ENCODE data around the gene CLECL1. TPM values are rescaled to one million over a fixed set of nuclear protein-coding genes. Genes with fewer than 3 reads are reported as not detected.

CLECL1 gene
- total and polyA plus RNA-seq, 2 donors (not counting 3 experiments of a cell fraction or from before 2014, with no cell fraction given) = not detected

DNA sequence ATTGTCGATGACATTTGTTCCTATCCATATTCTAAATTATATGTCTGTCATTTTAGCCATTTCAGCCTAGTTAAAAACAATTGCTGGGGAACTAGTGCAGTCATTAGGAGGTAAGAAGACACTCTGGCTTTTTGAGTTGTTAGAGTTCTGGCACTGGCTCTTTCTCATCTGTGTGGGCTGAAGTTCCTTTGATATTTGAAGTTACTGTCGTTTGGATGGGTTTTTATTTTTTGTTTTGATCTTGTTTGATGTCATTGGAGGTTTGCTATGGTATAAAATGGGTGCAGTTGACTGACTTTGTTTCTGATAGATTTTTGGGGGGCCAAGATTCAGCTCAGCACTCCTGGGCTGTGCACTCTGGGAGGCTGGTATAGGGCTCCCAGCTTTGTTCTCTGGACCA, 48.5 kb upstream of the CLECL1 start:
- Histone ChIP-seq H2AFZ (ENCODE audit: low read depth, low read length) (no peak overlapping the region), H3K9me1 (replicated peaks; ENCODE audit: control insufficient read depth, extremely low read depth, insufficient read depth, low read length) (no peaks in the 10 kb centered on the region), H3K4me1 (ENCODE audit: control insufficient read depth, extremely low read depth, insufficient read depth, low read length) (no peaks in the 10 kb centered on the region), H3K27me3 (ENCODE audit: control insufficient read depth in 2 of 2, insufficient read depth in 2 of 2, low read length in 2 of 2) (no peaks in the 10 kb centered on the region), H3K9ac (replicated peaks; ENCODE audit: extremely low read depth, insufficient read depth, low read length) (no peak overlapping the region), H3K27ac (ENCODE audit: insufficient read depth, low read depth, low read length) (no peak overlapping the region), H3K4me3 (replicated peaks in 1 of 3; ENCODE audit: insufficient read depth in 1 of 3, low read depth in 1 of 3, low read length in 3 of 3) (no peak overlapping the region), H3K4me2 (ENCODE audit: insufficient read depth, low read length) (no peak overlapping the region), H4K20me1 (replicated peaks; ENCODE audit: control insufficient read depth, extremely low read depth, insufficient read depth, low read length) (no peaks in the 10 kb centered on the region), H3K79me2 (ENCODE audit: control insufficient read depth, insufficient read depth, low read length) (no peaks in the 10 kb centered on the region), H3K9me3 (replicated peaks; ENCODE audit: control insufficient read depth, insufficient read depth, low read length) (no peaks in the 10 kb centered on the region), H3K36me3 (ENCODE audit: control insufficient read depth in 2 of 2, extremely low read depth in 1 of 2, insufficient read depth in 2 of 2, low read length in 2 of 2) (no peaks in the 10 kb centered on the region)
- dilution Hi-C loops (cut with MboI; ENCODE audit: extremely low pct_ligation_motif_present, low sequenced_read_pairs) = no loop called here
- no peak for TF ChIP-seq EZH2 (IDR thresholded peaks at IDR 0.05; ENCODE audit: borderline replicate concordance, low read depth, low read length, severe bottlenecking)
- TF ChIP-seq POLR2AphosphoS5 (IDR thresholded peaks at IDR 0.05; ENCODE audit: insufficient read depth, low read depth, low read length) = no peak
- TF ChIP-seq, protein P1, sequence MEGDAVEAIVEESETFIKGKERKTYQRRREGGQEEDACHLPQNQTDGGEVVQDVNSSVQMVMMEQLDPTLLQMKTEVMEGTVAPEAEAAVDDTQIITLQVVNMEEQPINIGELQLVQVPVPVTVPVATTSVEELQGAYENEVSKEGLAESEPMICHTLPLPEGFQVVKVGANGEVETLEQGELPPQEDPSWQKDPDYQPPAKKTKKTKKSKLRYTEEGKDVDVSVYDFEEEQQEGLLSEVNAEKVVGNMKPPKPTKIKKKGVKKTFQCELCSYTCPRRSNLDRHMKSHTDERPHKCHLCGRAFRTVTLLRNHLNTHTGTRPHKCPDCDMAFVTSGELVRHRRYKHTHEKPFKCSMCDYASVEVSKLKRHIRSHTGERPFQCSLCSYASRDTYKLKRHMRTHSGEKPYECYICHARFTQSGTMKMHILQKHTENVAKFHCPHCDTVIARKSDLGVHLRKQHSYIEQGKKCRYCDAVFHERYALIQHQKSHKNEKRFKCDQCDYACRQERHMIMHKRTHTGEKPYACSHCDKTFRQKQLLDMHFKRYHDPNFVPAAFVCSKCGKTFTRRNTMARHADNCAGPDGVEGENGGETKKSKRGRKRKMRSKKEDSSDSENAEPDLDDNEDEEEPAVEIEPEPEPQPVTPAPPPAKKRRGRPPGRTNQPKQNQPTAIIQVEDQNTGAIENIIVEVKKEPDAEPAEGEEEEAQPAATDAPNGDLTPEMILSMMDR (IDR thresholded peaks at IDR 0.05; ENCODE audit: extremely low read depth in 1 of 2, insufficient read depth in 1 of 2, low read depth in 1 of 2, low read length in 2 of 2) = no peak
- no peak for TF ChIP-seq POLR2A (IDR thresholded peaks at IDR 0.05; ENCODE audit: low read depth, low read length)
- TF ChIP-seq GATA2 (IDR thresholded peaks at IDR 0.05; ENCODE audit: insufficient read depth, insufficient read length, low read depth, low read length) = no peak
- TF ChIP-seq FOS (IDR thresholded peaks at IDR 0.05; ENCODE audit: borderline replicate concordance, insufficient read depth, low read length) = no peak
- TF ChIP-seq JUN (IDR thresholded peaks at IDR 0.05; ENCODE audit: borderline replicate concordance, insufficient read depth, insufficient read length, low read depth) = no peak
- TF ChIP-seq, protein P2, sequence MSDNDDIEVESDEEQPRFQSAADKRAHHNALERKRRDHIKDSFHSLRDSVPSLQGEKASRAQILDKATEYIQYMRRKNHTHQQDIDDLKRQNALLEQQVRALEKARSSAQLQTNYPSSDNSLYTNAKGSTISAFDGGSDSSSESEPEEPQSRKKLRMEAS (IDR thresholded peaks at IDR 0.05; ENCODE audit: insufficient read depth, insufficient read length) = no peak
- no peak for TF ChIP-seq MYC (IDR thresholded peaks at IDR 0.05; ENCODE audit: low read depth, low read length)
- CTCF ChIA-PET = interaction anchor here (1.2 to 1.6 kb wide), 3 partner anchors 8 to 16 kb away, joined by 3 to 4 read pairs (median 3); no protein-coding TSS in a partner anchor
- intact Hi-C loops (cut with micrococcal nuclease) = no loop called here
- no TSS peak for BruUV-seq (replicated peaks)
- no peak for FAIRE-seq
- POLR2A ChIA-PET = no interaction called here
- no peak for DNase-seq (ENCODE audit: low read depth, low spot score)
